ENCODE results near the gene ZMAT2.

GRCh38 chr5:140673187-140673976, 26.9 kb upstream of the ZMAT2 start, which contains the start of gene DND1:
- no peak for TF ChIP-seq CTCF (IDR thresholded peaks at IDR 0.05)
- no peak for TF ChIP-seq POLR2A (IDR thresholded peaks at IDR 0.05)
- TF ChIP-seq POLR2AphosphoS5 (IDR thresholded peaks at IDR 0.05) = no peak

Data from sigmoid colon (tissue), 4 donors.